Measurements from ENCODE around the gene TMIGD2.
A peak's percentile ranks its signal among the peaks of the same experiment; 100 is the strongest.
"Not testable (repeated sequence)": the region's sequence is repeated elsewhere in the genome, so short reads cannot be mapped to it uniquely, and the experiment has no call there.

TMIGD2 gene

DNA sequence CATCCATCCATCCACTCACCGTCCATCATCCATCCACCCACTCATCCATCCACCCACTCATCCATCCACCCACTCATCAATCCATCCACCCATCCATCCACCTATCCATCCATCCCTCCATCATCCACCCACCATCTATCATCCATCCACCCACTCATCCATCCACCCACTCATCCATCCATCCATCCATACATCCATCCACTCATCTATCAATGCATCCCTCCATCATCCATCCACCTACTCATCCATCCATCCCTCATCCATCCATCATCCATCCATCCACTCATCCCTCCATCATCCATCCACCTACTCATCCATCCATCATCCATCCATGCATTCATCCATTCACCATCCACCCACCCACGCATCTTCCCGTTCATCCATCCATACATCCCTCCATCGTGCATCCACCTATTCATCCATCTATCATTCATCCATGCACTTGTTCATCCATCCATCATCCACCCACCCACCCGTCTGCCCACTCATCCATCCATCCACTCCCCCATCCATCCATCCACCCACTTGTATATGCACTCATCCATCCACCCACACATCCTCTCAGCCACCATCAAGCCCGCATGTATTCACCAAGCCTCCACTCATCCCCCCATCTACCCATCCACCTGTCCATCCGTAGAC is 32.9 kb upstream of the TMIGD2 start:
- DNase-seq: no peak
- Mint-ChIP-seq H3K36me3 (peaks cover 10 to 23% of the 10 kb centered on the region in 2 donors), H3K27ac (no peak overlapping the region), H3K9me3 (peaks cover 11 to 14% of the 10 kb centered on the region in 2 donors), H3K27me3 (no peaks in the 10 kb centered on the region), H3K4me1 (peaks cover 16 to 21% of the 10 kb centered on the region in 2 donors), H3K4me3 (no peak overlapping the region)
- no peak for ATAC-seq (replicated peaks)

GRCh38 chr19:4329858-4330257 is 27.7 kb upstream of the TMIGD2 start:
- Mint-ChIP-seq H3K9me3 (peaks cover 11 to 12% of the 10 kb centered on the region in 2 donors), H3K4me3 (peak overlapping the region in 1 of 2 donors; percentile 85), H3K4me1 (peaks cover 27 to 36% of the 10 kb centered on the region in 2 donors), H3K27ac (peak overlapping the region; percentile 65), H3K36me3 (peaks cover 7 to 24% of the 10 kb centered on the region in 2 donors), H3K27me3 (peaks cover 12 to 33% of the 10 kb centered on the region in 2 donors)
- DNase-seq: no peak
- ATAC-seq (replicated peaks): no peak

DNA sequence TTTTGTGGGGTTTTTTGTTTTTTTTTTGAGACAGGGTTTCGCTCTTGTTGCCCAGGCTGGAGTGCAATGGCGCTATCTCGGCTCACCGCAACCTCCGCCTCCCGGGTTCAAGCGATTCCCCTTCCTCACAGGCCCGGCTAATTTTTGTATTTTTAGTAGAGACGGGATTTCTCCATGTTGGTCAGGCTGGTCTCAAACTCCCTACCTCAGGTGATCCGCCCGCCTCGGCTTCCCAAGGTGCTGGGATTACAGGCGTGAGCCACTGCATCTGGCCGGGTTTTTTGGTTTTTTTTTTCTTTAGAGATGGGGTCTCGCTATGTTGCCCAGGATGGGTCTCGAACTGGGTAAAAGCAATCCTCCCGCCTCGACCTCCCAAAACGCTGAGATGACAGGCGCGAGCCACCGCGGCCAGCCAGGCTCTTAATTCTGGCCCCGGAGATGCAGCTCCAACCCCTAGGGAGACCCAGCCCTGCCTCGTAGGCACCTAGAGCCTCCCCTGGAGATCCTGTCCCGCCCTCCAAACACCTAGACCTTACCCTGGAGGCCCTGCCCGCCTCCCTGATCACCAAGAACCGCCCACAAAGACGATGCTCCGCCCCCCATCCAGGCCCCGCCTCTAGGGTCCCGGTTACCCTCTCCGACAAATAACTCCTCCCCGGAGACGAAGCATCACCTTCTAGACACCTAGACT is 26.9 kb upstream of the TMIGD2 start:
- Mint-ChIP-seq H3K27me3 (peaks cover 12 to 33% of the 10 kb centered on the region in 2 donors), H3K36me3 (peaks cover 2 to 17% of the 10 kb centered on the region in 2 donors), H3K27ac (peak overlapping the region; percentile 94), H3K4me1 (peaks cover 27 to 36% of the 10 kb centered on the region in 2 donors), H3K4me3 (peak overlapping the region; percentile 85 to 87)
- ATAC-seq (replicated peaks): peak in 1 of 2 donors; percentile 11
- H3K9me3 Mint-ChIP-seq: not testable (repeated sequence)
- peak; percentile 54 for DNase-seq

- peaks cover 12 to 33% of the 10 kb centered on the region in 2 donors for H3K27me3 Mint-ChIP-seq
- peak overlapping the region; percentile 85 to 87 for H3K4me3 Mint-ChIP-seq
- DNase-seq: peak; percentile 92
Observed at GRCh38 chr19:4328243-4328990, 26.2 kb upstream of the TMIGD2 start.

DNA sequence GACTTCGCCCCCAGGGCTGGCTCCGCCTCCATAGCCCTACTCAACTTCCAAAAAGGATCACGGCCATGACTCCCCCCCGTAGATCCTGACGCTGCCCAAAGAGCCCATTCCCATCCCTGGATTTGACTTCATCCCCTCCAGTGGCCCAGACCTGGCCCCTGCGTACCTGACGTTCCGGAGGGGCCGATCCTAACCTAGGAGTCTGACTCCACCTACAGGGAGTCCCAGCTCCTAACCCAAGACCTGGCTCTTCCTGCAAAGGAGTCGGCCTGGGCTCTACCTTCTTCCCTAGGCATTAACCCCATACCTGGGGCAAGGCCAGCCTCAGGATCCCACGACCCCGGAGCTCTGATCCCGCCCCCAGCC is 25.7 kb upstream of the TMIGD2 start:
- ATAC-seq (replicated peaks) (peak in 1 of 2 donors; percentile 10), DNase-seq (no peak)
- Mint-ChIP-seq H3K4me3 (peak overlapping the region; percentile 85 to 87), H3K4me1 (peaks cover 27 to 36% of the 10 kb centered on the region in 2 donors), H3K27ac (no peak overlapping the region), H3K27me3 (peaks cover 12 to 33% of the 10 kb centered on the region in 2 donors), H3K9me3 (peaks cover 3 to 6% of the 10 kb centered on the region in 2 donors), H3K36me3 (peaks cover 2 to 13% of the 10 kb centered on the region in 2 donors)

More at GRCh38 chr19:4328243-4328990, 26.2 kb upstream of the TMIGD2 start:
- ATAC-seq (replicated peaks): peak; percentile 87 to 93
- Mint-ChIP-seq H3K4me1 (peaks cover 27 to 36% of the 10 kb centered on the region in 2 donors), H3K36me3 (peaks cover 2 to 13% of the 10 kb centered on the region in 2 donors), H3K9me3 (peaks cover 3 to 6% of the 10 kb centered on the region in 2 donors), H3K27ac (peak overlapping the region; percentile 94)

DNA sequence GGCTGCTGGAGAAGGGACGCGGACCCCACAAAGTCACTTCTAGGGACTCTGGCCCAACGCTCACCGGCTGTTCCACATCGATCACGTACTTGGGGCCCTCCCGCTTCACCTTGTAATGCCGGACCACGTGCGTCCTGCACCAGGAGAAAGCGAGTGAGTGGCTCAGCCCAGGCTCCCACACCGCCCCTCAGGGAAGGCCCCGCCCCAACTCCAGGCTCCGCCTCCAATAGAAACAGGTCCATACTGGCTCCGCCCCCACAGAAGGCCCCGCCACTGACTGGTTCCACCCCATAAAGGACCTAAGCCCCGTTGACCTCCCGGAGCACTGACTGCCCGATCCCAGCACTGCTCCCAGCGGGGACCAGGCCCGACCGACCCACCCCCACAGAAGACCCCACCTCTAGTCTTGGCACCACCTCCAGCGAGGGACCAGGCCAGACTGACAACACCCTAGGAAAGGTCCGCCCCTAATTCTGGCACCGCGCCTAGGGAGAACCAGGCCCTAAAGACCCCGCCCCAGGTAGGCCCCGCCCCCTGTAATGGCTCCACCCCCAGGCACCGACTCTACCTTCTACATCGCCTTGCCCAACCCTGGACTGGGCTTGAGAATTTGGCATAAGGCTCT is 25.2 kb upstream of the TMIGD2 start:
- DNase-seq (peak; percentile 68), ATAC-seq (replicated peaks) (peak in 1 of 2 donors; percentile 34)
- Mint-ChIP-seq H3K4me1 (peaks cover 27 to 36% of the 10 kb centered on the region in 2 donors), H3K4me3 (peak overlapping the region; percentile 85 to 87), H3K9me3 (peaks cover 3 to 6% of the 10 kb centered on the region in 2 donors), H3K27me3 (peaks cover 12 to 33% of the 10 kb centered on the region in 2 donors), H3K27ac (no peak overlapping the region), H3K36me3 (peaks cover 2 to 13% of the 10 kb centered on the region in 2 donors)

DNA sequence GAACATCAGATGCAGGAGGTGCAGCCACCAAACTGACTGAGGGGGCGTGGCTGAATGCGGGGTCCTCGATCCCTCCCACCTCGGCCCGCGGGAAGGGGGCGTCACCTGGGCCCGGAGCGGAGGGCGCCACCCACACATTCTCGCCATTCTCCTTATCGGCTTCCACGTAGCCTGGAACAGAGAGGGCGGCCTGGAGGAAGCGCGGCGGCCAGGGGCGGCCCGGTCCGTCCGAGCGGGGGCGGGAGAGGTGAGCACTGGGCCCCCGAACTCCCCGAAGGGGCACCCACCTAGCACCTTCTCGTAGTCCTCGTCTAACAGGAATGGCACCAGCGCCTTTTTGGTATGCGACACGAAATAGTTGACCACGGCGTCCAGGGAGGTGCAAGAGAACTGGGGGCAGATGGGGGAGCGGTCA is 24.7 kb upstream of the TMIGD2 start:
- H3K4me1 Mint-ChIP-seq: peaks cover 27 to 36% of the 10 kb centered on the region in 2 donors
- ATAC-seq (replicated peaks): no peak
- H3K36me3 Mint-ChIP-seq: peaks cover 2 to 13% of the 10 kb centered on the region in 2 donors
- no peak overlapping the region for H3K27ac Mint-ChIP-seq
- peaks cover 3 to 6% of the 10 kb centered on the region in 2 donors for H3K9me3 Mint-ChIP-seq
- DNase-seq: no peak
- H3K4me3 Mint-ChIP-seq: peak overlapping the region; percentile 52 to 87
- H3K27me3 Mint-ChIP-seq: peaks cover 12 to 33% of the 10 kb centered on the region in 2 donors

DNA sequence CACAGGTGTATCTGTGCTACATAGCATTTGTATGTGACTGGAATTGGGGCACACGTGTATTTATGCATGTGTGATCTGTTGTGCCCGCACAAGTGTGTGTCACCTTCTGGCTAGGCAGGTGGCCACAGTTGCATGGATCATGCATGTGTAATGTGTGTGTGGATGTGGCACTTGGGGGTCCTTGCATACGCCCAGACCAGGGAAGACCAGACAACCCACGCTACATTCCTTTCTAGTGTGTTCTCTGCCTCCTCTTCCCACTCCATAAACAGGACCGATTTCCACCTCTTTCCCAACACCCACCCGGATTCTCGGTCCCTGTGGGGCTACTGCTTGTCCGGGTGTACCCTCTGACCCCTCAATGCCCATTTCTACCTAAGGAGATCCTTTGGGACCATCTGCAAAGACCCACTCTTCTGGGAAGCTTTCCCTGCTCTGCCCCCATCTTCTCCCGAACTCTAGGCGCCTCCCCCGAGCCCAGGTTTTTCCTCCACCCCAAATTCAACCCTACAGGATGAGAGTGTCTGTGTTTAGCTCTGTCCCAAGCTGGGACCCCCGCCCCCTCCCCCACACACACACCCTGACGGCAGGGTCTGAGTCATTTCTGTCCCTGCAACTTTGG is 24.1 kb upstream of the TMIGD2 start:
- Mint-ChIP-seq H3K27me3 (peaks cover 12 to 33% of the 10 kb centered on the region in 2 donors), H3K36me3 (peaks cover 4 to 13% of the 10 kb centered on the region in 2 donors), H3K4me1 (peaks cover 27 to 36% of the 10 kb centered on the region in 2 donors), H3K27ac (no peak overlapping the region), H3K9me3 (peaks cover 3 to 10% of the 10 kb centered on the region in 2 donors), H3K4me3 (peak overlapping the region; percentile 52 to 60)
- no peak for DNase-seq
- ATAC-seq (replicated peaks): no peak

GRCh38 chr19:4324228-4324627 is 22.0 kb upstream of the TMIGD2 start:
- H3K27ac Mint-ChIP-seq: no peak overlapping the region
- no peak overlapping the region for H3K4me3 Mint-ChIP-seq
- peaks cover 21 to 24% of the 10 kb centered on the region in 2 donors for H3K9me3 Mint-ChIP-seq
- H3K36me3 Mint-ChIP-seq: peaks cover 3% of the 10 kb centered on the region in 2 donors
- ATAC-seq (replicated peaks): no peak
- H3K4me1 Mint-ChIP-seq: peaks cover 21 to 31% of the 10 kb centered on the region in 2 donors
- DNase-seq: no peak
- H3K27me3 Mint-ChIP-seq: peaks cover 12 to 33% of the 10 kb centered on the region in 2 donors

DNA sequence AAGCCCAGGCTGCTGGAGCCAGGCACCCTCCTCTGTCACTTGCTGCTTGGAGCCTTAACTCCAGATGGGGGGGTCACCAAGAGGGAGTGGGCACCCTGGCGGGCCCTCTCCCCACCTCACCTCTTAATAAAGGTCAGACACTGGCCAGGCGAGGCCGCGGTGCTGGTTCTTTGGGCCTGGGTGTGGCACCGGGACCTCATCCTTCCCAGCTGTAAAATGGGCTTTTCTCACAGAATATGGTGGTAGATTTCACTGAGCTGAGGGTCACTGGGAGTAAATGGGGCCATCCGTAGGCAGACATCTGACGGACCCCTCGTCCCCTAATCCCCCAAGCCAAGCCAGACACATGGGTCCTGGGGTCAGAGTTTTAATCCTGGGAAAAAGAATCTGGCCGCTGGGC is 21.5 kb upstream of the TMIGD2 start:
- Mint-ChIP-seq H3K27ac (no peak overlapping the region), H3K9me3 (peaks cover 26 to 29% of the 10 kb centered on the region in 2 donors), H3K27me3 (peaks cover 12 to 33% of the 10 kb centered on the region in 2 donors), H3K4me1 (peaks cover 21 to 26% of the 10 kb centered on the region in 2 donors), H3K36me3 (peaks cover 3 to 5% of the 10 kb centered on the region in 2 donors), H3K4me3 (no peak overlapping the region)
- DNase-seq (no peak), ATAC-seq (replicated peaks) (no peak)

DNA sequence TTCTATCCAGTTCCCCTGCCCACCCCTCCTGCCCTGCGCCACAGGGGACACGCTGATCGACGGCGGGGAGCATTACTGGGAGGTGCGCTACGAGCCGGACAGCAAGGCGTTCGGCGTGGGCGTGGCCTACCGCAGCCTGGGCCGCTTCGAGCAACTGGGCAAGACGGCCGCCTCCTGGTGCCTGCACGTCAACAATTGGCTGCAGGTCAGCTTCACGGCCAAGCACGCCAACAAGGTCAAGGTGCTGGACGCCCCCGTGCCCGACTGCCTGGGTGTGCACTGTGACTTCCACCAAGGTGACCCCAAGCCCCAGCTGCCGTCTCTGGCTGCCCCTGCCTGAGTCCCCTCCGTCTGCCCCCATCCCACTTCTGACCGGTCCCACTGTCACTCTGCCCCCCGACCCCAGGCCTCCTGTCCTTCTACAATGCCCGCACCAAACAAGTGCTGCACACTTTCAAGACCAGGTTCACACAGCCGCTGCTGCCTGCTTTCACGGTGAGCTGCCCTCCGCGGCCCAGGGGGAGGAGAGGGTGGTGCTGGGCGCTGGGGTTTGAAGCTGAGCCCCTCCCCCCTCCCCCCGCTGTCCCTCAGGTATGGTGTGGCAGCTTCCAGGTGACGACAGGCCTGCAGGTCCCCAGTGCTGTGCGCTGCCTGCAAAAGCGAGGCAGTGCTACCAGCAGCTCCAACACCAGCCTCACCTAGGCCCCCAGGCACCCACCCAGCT is 20.9 kb upstream of the TMIGD2 start:
- ATAC-seq (replicated peaks) (no peak), DNase-seq (no peak)
- H3K27me3 Mint-ChIP-seq: peaks cover 12 to 28% of the 10 kb centered on the region in 2 donors
- H3K9me3 Mint-ChIP-seq: peaks cover 26% of the 10 kb centered on the region in 2 donors
- H3K36me3 Mint-ChIP-seq: peaks cover 3 to 7% of the 10 kb centered on the region in 2 donors
- H3K27ac Mint-ChIP-seq: no peak overlapping the region
- peaks cover 18 to 20% of the 10 kb centered on the region in 2 donors for H3K4me1 Mint-ChIP-seq
- H3K4me3 Mint-ChIP-seq: no peak overlapping the region

GRCh38 chr19:4320419-4320818 is 18.2 kb upstream of the TMIGD2 start:
- Mint-ChIP-seq H3K9me3 (peaks cover 22 to 23% of the 10 kb centered on the region in 2 donors), H3K4me1 (peaks cover 0 to 1% of the 10 kb centered on the region in 2 donors), H3K4me3 (no peak overlapping the region), H3K27me3 (peaks cover 3 to 4% of the 10 kb centered on the region in 2 donors), H3K27ac (no peak overlapping the region), H3K36me3 (peaks cover 3 to 6% of the 10 kb centered on the region in 2 donors)
- DNase-seq (no peak), ATAC-seq (replicated peaks) (no peak)
